HepG2 (cell line): ENCODE results near the gene CLDN3. TPM values are rescaled to one million over a fixed set of nuclear protein-coding genes. Genes with fewer than 3 reads are reported as not detected.

ENCODE experiments used
- AGO2 ChIP-seq: fragments of 200-400 bp; formaldehyde crosslinking; optimal IDR thresholded peaks from 2 replicates; pipeline ENCODE3; 2017; ENCODE audit warnings: mild to moderate bottlenecking, low read depth, low read length, moderate library complexity
- DNMT1 ChIP-seq: sonication (generic); formaldehyde crosslinking; IDR thresholded peaks from 2 replicates; pipeline ENCODE4 v1.5.1; 2020; ENCODE audit warnings: mild to moderate bottlenecking, missing genetic modification reagents
- KDM2A ChIP-seq: sonication (generic); formaldehyde crosslinking; IDR thresholded peaks from 2 replicates; pipeline ENCODE4 v1.4.0; 2020; ENCODE audit warnings: low read depth, missing genetic modification reagents, borderline replicate concordance
- MEIS1 ChIP-seq: sonication (generic); formaldehyde crosslinking; IDR thresholded peaks from 2 replicates; pipeline ENCODE4 v1.9.0; 2021; ENCODE audit warnings: mild to moderate bottlenecking, missing genetic modification reagents, moderate library complexity, borderline replicate concordance
- NCOA1 ChIP-seq: sonication (generic); formaldehyde crosslinking; IDR thresholded peaks from 2 replicates; pipeline ENCODE4 v1.9.0; 2021; ENCODE audit warnings: missing genetic modification reagents
- POGZ ChIP-seq: sonication (generic); formaldehyde crosslinking; IDR thresholded peaks from 2 replicates; pipeline ENCODE4 v1.4.0; 2020; ENCODE audit warnings: mild to moderate bottlenecking, missing genetic modification reagents
- TARDBP ChIP-seq: sonication (generic); formaldehyde crosslinking; IDR thresholded peaks from 2 replicates; pipeline ENCODE4 v1.8.0; 2022; ENCODE audit warnings: mild to moderate bottlenecking, missing genetic modification reagents
- ZBTB34 ChIP-seq: sonication (generic); formaldehyde crosslinking; IDR thresholded peaks from 2 replicates; pipeline ENCODE4 v1.8.0; 2022; ENCODE audit warnings: mild to moderate bottlenecking, missing genetic modification reagents
- ZHX2 ChIP-seq, 2 experiments: sonication (generic) in 1 of 2; formaldehyde crosslinking in 1 of 2; IDR thresholded peaks; 2 replicates each; pipeline versions ENCODE4 v1.6.1 to v1.9.0; 2014 to 2022; ENCODE audit warnings: antibody characterized with exemption in 1 of 2, borderline replicate concordance in 1 of 2, inconsistent platforms in 1 of 2, low read depth in 1 of 2, missing genetic modification reagents in 1 of 2
- ZNF512B ChIP-seq: sonication (generic); formaldehyde crosslinking; IDR thresholded peaks from 2 replicates; pipeline ENCODE4 v1.5.1; 2020; ENCODE audit warnings: missing genetic modification reagents, mild to moderate bottlenecking, borderline replicate concordance
- ZNF607 ChIP-seq: sonication (generic); formaldehyde crosslinking; IDR thresholded peaks from 2 replicates; pipeline ENCODE4 v1.5.1; 2020; ENCODE audit warnings: missing genetic modification reagents, mild to moderate bottlenecking, borderline replicate concordance
- ZNF687 ChIP-seq: sonication (generic); formaldehyde crosslinking; IDR thresholded peaks from 2 replicates; pipeline ENCODE4 v1.5.1; 2020; ENCODE audit warnings: mild to moderate bottlenecking, missing genetic modification reagents, moderate library complexity
- polyA plus RNA-seq, 8 experiments: library from polyadenylated mRNA; depleted of rRNA in 3 of 8; stranded (reverse) in 7 of 8; unstranded in 1 of 8; fragments of >200 nt; fragmentation: Illumina TruSeq in 4 of 8; extraction: Trizol in 4 of 8; gene quantifications; 2 replicates each; pipeline versions ENCODE4 v1.2.1 to v1.2.3, GENCODE V29; 2011 to 2016; ENCODE audit warnings: low read depth in 4 of 8, missing spikeins in 1 of 8, mixed read lengths in 1 of 8; ENCODE audit not compliant: insufficient read depth in 1 of 8
- total RNA-seq, 5 experiments: library from RNA; depleted of rRNA; stranded (reverse); fragments of >200 nt; fragmentation: Illumina TruSeq; extraction: Trizol; gene quantifications; 2 replicates each; pipeline ENCODE4 v1.2.3, GENCODE V29; 2016; ENCODE audit warnings: low read depth in 1 of 5

Gene CLDN3
- total and polyA plus RNA-seq, 2 of the 13 experiments (the other 11 are each of a cell fraction or from before 2014, with no cell fraction given), result 0.31 to 0.51 TPM

GRCh38 chr7:73738612-73739386 is 31.3 kb downstream of the CLDN3 start, which contains the start of gene ABHD11 (continued):
- TF ChIP-seq ZHX2 (IDR thresholded peaks at IDR 0.05; ENCODE audit: low read depth) (no peak; the same call in 1 of the 2 replicates), ZHX2 (CRISPR knock-in tag; IDR thresholded peaks at IDR 0.05; ENCODE audit: borderline replicate concordance) (no peak), MEIS1 (CRISPR knock-in tag) (peak; percentile 83; the same call in 1 of the 2 replicates), NCOA1 (CRISPR knock-in tag) (no peak), AGO2 (peak; percentile 79), ZNF512B (CRISPR knock-in tag) (0 out of 2 replicates have a peak, but pooled peaks have one; percentile 46), ZNF687 (CRISPR knock-in tag) (peak; percentile 95), KDM2A (CRISPR knock-in tag) (peak; percentile 79), POGZ (peak; percentile 82), ZNF607 (CRISPR knock-in tag) (peak; percentile 62; the same call in 1 of the 2 replicates), DNMT1 (CRISPR knock-in tag) (peak; percentile 55; the same call in 1 of the 2 replicates), ZBTB34 (peak; percentile 67; the same call in 1 of the 2 replicates), TARDBP (peak; percentile 83)
